Body of pancreas (tissue), 4 donors: ENCODE data around the gene C3orf20. TPM values are rescaled to one million over a fixed set of nuclear protein-coding genes. Genes with fewer than 3 reads are reported as not detected.

ENCODE experiments used
- ATAC-seq: fragments of 150-250 bp; one replicate; pipeline ENCODE4 v1.9.1; 2016
- DNase-seq, 4 donors: peaks; one replicate each; pipeline ENCODE4 v3.0.0-alpha.2; 2019
- H3K27ac ChIP-seq, 4 donors: fragments of 200-600 bp; sonication (generic); 1 replicate in 3 of 4; 2 replicates in 1 of 4; pipeline versions ENCODE4 v1.5.1 to v1.6.1; 2016 to 2019; ENCODE audit warnings: mild to moderate bottlenecking in 1 of 4, mixed read lengths in 1 of 4, moderate library complexity in 1 of 4
- H3K27me3 ChIP-seq, 2 donors: fragments of 200-600 bp; sonication (generic); one replicate each; pipeline ENCODE4 v1.6.0; 2016; ENCODE audit warnings: mild to moderate bottlenecking in 1 of 2
- H3K36me3 ChIP-seq, 2 donors: fragments of 200-600 bp; sonication (generic); replicated peaks in 1 of 2; 2 replicates each; pipeline ENCODE4 v1.5.1; 2016; ENCODE audit warnings: low read depth in 2 of 2; ENCODE audit not compliant: insufficient read depth in 1 of 2
- H3K4me1 ChIP-seq: fragments of 200-600 bp; sonication (generic); one replicate; pipeline ENCODE4 v1.6.0; 2016
- H3K4me3 ChIP-seq, 2 donors: fragments of 200-600 bp; sonication (generic); 1 replicate in 1 of 2; 2 replicates in 1 of 2; pipeline ENCODE4 v1.5.1; 2016 to 2019
- H3K9me3 ChIP-seq, 3 donors: fragments of 200-600 bp; sonication (generic); 1 replicate in 2 of 3; 2 replicates in 1 of 3; pipeline ENCODE4 v1.5.1; 2016
- POLR2A ChIP-seq, 3 donors: fragments of 450-650 bp; IDR thresholded peaks; one replicate each; pipeline ENCODE4 v1.6.1; 2016; ENCODE audit warnings: antibody characterized with exemption in 3 of 3, mild to moderate bottlenecking in 2 of 3
- WGBS, 2 donors: methylation state at CpG; one replicate each; pipeline ENCODE4 v1.1.5; 2017; 5-methylcytosine and 5-hydroxymethylcytosine counted together
- intact Hi-C: fragments of 100-400 bp; cut with DNase I; formaldehyde crosslinking; loops from one replicate; pipeline ENCODE4 v1.15.1; 2023
- total RNA-seq, 2 donors: library from RNA; depleted of rRNA; stranded (reverse); fragments of >200 nt; gene quantifications; one replicate each; pipeline ENCODE4 v1.1.0, GENCODE V29; 2016
- TF ChIP-seq, protein P1 (sequence below), 7 experiments: fragments of 450-650 bp in 4 of 7; fragments of 200-600 bp in 3 of 7; sonication (generic) in 3 of 7; IDR thresholded peaks; one replicate each; pipeline ENCODE4 v1.5.1; 2016 to 2019; ENCODE audit warnings: antibody characterized with exemption in 7 of 7

The C3orf20 gene
- total RNA-seq, 2 donors from 2014 or later: not detected

DNA sequence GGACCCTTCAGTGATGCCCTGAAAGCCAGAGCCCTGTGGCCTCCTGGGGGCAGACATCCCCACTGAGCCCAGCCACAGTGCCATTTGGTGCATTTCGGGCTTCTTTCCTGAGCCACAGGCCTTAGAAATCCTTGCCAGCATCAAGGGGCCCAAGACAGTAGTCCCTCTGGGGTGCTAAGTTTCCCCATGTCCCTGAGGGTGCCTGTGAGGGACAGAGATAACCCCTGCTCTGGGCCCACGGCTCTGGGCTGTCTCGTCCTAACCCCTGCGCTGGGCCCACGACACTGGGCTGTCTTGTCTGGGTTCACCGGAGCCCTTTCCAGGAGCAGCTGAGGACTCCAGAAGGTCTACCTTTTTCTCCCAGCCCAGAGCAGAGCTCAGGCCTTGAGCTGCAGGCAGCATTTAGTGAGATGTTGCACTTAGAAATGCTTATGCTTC is 98.8 kb downstream of the C3orf20 start:
- Histone ChIP-seq H3K9me3 (no peaks in the 10 kb centered on the region), H3K27me3 (no peaks in the 10 kb centered on the region), H3K4me1 (no peaks in the 10 kb centered on the region), H3K4me3 (no peak overlapping the region), H3K27ac (no peak overlapping the region), H3K36me3 (no peaks in the 10 kb centered on the region)
- no peak for DNase-seq
- intact Hi-C loops: no loop called here
- ATAC-seq: no peak
- 89 to 93% methylated on average over 4 to 6 of the region's 6 CpGs for WGBS, 2 donors
- TF ChIP-seq, protein P1, sequence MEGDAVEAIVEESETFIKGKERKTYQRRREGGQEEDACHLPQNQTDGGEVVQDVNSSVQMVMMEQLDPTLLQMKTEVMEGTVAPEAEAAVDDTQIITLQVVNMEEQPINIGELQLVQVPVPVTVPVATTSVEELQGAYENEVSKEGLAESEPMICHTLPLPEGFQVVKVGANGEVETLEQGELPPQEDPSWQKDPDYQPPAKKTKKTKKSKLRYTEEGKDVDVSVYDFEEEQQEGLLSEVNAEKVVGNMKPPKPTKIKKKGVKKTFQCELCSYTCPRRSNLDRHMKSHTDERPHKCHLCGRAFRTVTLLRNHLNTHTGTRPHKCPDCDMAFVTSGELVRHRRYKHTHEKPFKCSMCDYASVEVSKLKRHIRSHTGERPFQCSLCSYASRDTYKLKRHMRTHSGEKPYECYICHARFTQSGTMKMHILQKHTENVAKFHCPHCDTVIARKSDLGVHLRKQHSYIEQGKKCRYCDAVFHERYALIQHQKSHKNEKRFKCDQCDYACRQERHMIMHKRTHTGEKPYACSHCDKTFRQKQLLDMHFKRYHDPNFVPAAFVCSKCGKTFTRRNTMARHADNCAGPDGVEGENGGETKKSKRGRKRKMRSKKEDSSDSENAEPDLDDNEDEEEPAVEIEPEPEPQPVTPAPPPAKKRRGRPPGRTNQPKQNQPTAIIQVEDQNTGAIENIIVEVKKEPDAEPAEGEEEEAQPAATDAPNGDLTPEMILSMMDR (IDR thresholded peaks at IDR 0.05): no peak
- no peak for TF ChIP-seq POLR2A (IDR thresholded peaks at IDR 0.05)

- H3K27ac ChIP-seq: no peak overlapping the region
- H3K4me1 ChIP-seq: no peaks in the 10 kb centered on the region
- DNase-seq (no peak), ATAC-seq (no peak)
- H3K9me3 ChIP-seq: no peaks in the 10 kb centered on the region
- no peaks in the 10 kb centered on the region for H3K27me3 ChIP-seq
- intact Hi-C loops: no loop called here
- H3K4me3 ChIP-seq: no peak overlapping the region
- TF ChIP-seq, protein P1 (IDR thresholded peaks at IDR 0.05): no peak
- no peak for TF ChIP-seq POLR2A (IDR thresholded peaks at IDR 0.05)
- 58 to 76% methylated on average over 7 to 12 of the region's 12 CpGs for WGBS, 2 donors
- H3K36me3 ChIP-seq: no peaks in the 10 kb centered on the region
These were observed 99.5 kb downstream of the C3orf20 start for GRCh38 chr3:14774431-14774830.

GRCh38 chr3:14775011-14775410 is 100.1 kb downstream of the C3orf20 start:
- ATAC-seq (no peak), DNase-seq (no peak)
- Histone ChIP-seq H3K36me3 (no peaks in the 10 kb centered on the region), H3K27me3 (no peaks in the 10 kb centered on the region), H3K4me1 (no peaks in the 10 kb centered on the region), H3K9me3 (no peaks in the 10 kb centered on the region), H3K27ac (no peak overlapping the region), H3K4me3 (no peak overlapping the region)
- WGBS, 2 donors: 78 to 85% methylated on average over 7 of the region's 7 CpGs
- intact Hi-C loops: no loop called here
- no peak for TF ChIP-seq POLR2A (IDR thresholded peaks at IDR 0.05)
- TF ChIP-seq, protein P1 (IDR thresholded peaks at IDR 0.05): no peak

GRCh38 chr3:14775563-14775962 is 100.6 kb downstream of the C3orf20 start:
- ATAC-seq (no peak), DNase-seq (no peak)
- Histone ChIP-seq H3K9me3 (no peaks in the 10 kb centered on the region), H3K27ac (no peak overlapping the region), H3K4me3 (no peak overlapping the region), H3K4me1 (no peaks in the 10 kb centered on the region), H3K36me3 (no peaks in the 10 kb centered on the region), H3K27me3 (no peaks in the 10 kb centered on the region)
- WGBS, 2 donors: 79 to 85% methylated on average over 4 of the region's 4 CpGs
- intact Hi-C loops: no loop called here
- TF ChIP-seq POLR2A (IDR thresholded peaks at IDR 0.05): no peak
- TF ChIP-seq, protein P1 (IDR thresholded peaks at IDR 0.05): no peak

GRCh38 chr3:14779069-14779685 is 104.2 kb downstream of the C3orf20 start:
- Histone ChIP-seq H3K9me3 (no peaks in the 10 kb centered on the region), H3K27ac (no peak overlapping the region), H3K4me1 (no peaks in the 10 kb centered on the region), H3K36me3 (no peaks in the 10 kb centered on the region), H3K4me3 (no peak overlapping the region), H3K27me3 (no peaks in the 10 kb centered on the region)
- DNase-seq: no peak
- TF ChIP-seq, protein P1 (IDR thresholded peaks at IDR 0.05): no peak
- TF ChIP-seq POLR2A (IDR thresholded peaks at IDR 0.05): no peak
- WGBS, 2 donors: 87 to 90% methylated on average over 2 of the region's 2 CpGs
- intact Hi-C loops: no loop called here
- no peak for ATAC-seq
